Ovary (tissue), 3 donors: ENCODE data around the gene WIPF3.

ENCODE experiments used
- CTCF ChIP-seq, 3 donors: fragments of 450-650 bp in 2 of 3; fragments of 200-600 bp in 1 of 3; IDR thresholded peaks; one replicate each; pipeline versions ENCODE4 v1.5.1 to v1.8.0; 2016 to 2022; ENCODE audit warnings: antibody characterized with exemption in 3 of 3, mild to moderate bottlenecking in 1 of 3
- EP300 ChIP-seq: sonication (generic); formaldehyde crosslinking; IDR thresholded peaks from one replicate; pipeline ENCODE4 v1.6.1; 2017; ENCODE audit warnings: antibody characterized with exemption
- POLR2A ChIP-seq: fragments of 450-650 bp; IDR thresholded peaks from one replicate; pipeline ENCODE4 v1.6.1; 2017; ENCODE audit warnings: antibody characterized with exemption, mild to moderate bottlenecking, moderate library complexity
- donor health status: DM: no; HTN: no; CAD: no.

- TF ChIP-seq CTCF (IDR thresholded peaks at IDR 0.05) (no peak), POLR2A (no peak), EP300 (no peak)
Measured at GRCh38 chr7:29763266-29763665, 43.0 kb upstream of the WIPF3 start.
